ENCODE results near the gene CPE.

- no peak for TF ChIP-seq CTCF (optimal IDR thresholded peaks at IDR 0.05 in 1 of 3, IDR thresholded peaks at IDR 0.05 in 1 of 3, conservative IDR thresholded peaks at IDR 0.05 in 1 of 3; ENCODE audit: extremely low read depth in 1 of 3, insufficient read depth in 2 of 3, low read length in 3 of 3)
- TF ChIP-seq EZH2 (IDR thresholded peaks at IDR 0.05; ENCODE audit: low read length), result no peak
These were observed 135.9 kb downstream of the CPE start for GRCh38 chr4:165514739-165515138.

Data from keratinocyte (primary cell).